ENCODE data around the gene DTNB. TPM values are rescaled to one million over a fixed set of nuclear protein-coding genes. Genes with fewer than 3 reads are reported as not detected.
"Not testable (repeated sequence)": the region's sequence is repeated elsewhere in the genome, so short reads cannot be mapped to it uniquely, and the experiment has no call there.

The DTNB gene
- polyA plus RNA-seq, 1 experiment, result 12.5 TPM

DNA sequence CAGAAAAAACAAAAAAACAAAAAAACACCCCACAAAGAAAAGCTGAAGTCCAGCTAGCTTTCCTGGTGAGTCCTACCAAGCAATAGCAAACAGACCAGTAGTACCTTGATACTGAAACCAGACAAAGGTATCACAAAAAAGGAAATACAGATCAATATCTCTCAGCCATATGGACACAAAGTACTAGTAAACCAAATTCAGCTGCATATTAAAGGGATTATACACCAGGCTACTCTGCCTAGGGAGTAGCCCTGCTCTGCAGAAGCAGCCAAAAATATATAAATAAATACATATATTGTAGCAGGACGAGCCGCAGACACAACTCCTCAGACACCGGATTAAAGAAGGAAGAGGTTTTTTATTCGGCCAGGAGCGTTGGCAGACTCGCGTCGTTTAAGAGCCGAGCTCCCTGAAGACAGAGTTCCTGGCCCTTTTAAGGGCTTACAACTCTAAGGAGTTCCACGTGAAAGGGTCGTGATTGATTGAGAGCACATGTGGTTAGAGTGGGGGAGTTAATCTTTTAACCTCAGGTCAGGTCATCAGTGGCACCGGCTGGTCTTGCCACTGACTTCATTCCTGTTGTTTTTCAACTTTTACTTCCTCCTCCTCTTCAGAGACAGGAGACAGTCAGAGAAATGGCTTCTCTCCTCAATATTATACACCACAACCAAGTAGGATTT lies 38.4 kb upstream of the DTNB start:
- TF ChIP-seq, protein P1, sequence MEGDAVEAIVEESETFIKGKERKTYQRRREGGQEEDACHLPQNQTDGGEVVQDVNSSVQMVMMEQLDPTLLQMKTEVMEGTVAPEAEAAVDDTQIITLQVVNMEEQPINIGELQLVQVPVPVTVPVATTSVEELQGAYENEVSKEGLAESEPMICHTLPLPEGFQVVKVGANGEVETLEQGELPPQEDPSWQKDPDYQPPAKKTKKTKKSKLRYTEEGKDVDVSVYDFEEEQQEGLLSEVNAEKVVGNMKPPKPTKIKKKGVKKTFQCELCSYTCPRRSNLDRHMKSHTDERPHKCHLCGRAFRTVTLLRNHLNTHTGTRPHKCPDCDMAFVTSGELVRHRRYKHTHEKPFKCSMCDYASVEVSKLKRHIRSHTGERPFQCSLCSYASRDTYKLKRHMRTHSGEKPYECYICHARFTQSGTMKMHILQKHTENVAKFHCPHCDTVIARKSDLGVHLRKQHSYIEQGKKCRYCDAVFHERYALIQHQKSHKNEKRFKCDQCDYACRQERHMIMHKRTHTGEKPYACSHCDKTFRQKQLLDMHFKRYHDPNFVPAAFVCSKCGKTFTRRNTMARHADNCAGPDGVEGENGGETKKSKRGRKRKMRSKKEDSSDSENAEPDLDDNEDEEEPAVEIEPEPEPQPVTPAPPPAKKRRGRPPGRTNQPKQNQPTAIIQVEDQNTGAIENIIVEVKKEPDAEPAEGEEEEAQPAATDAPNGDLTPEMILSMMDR (IDR thresholded peaks at IDR 0.05; ENCODE audit: low read depth, low read length), result no peak
- ChIA-PET POLR2A (interaction anchor here (0.6 kb wide), 1 partner anchor 1195 kb away, joined by 3 read pairs; no protein-coding TSS in a partner anchor), CTCF (interaction anchor here (0.9 kb wide), 1 partner anchor 105 kb away, joined by 3 read pairs; no protein-coding TSS in a partner anchor)
- Histone ChIP-seq H3K9me3 (ENCODE audit: control insufficient read depth, insufficient read depth, low read length) (no peaks in the 10 kb centered on the region), H3K4me3 (ENCODE audit: low read depth, low read length) (no peak overlapping the region), H3K27me3 (ENCODE audit: control insufficient read depth, insufficient read depth, low read length) (peaks cover 8% of the 10 kb centered on the region), H3K27ac (ENCODE audit: low read depth, low read length) (no peak overlapping the region)
- DNase-seq (ENCODE audit: low read depth, low spot score), result no peak

GRCh38 chr2:25710750-25711149 lies 37.4 kb upstream of the DTNB start:
- POLR2A ChIA-PET, result no interaction called here
- H3K4me3 ChIP-seq (ENCODE audit: low read depth, low read length), result no peak overlapping the region
- CTCF ChIA-PET, result interaction anchor here (0.9 to 3.8 kb wide), 2 partner anchors 11 to 46 kb away, joined by 4 to 31 read pairs; no protein-coding TSS in a partner anchor
- H3K27ac ChIP-seq (ENCODE audit: low read depth, low read length), result no peak overlapping the region
- no peak for DNase-seq (ENCODE audit: low read depth, low spot score)
- H3K27me3 ChIP-seq (ENCODE audit: control insufficient read depth, insufficient read depth, low read length), result peaks cover 8% of the 10 kb centered on the region
- H3K9me3 ChIP-seq (ENCODE audit: control insufficient read depth, insufficient read depth, low read length), result no peaks in the 10 kb centered on the region
- TF ChIP-seq, protein P1 (IDR thresholded peaks at IDR 0.05; ENCODE audit: low read depth, low read length), result no peak

DNA sequence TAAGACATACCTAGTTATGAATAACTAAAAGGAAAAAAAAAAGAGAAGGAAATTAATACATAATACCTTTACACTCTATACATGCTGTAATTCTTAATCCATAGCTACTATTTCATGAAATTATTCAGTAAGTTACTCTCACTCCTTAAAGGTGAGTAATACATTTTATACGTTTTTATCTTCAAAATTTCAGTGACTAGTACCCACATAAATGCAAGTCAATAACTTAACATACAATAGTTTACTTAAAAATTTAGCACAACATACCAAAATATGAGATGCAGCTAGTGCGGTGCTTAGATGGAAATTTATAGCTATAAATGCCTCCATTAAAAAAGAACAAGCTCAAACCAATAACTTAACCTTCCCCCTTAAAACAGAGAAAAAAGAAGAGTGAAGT lies 36.0 kb upstream of the DTNB start:
- no peaks in the 10 kb centered on the region for H3K9me3 ChIP-seq (ENCODE audit: control insufficient read depth, insufficient read depth, low read length)
- no peak overlapping the region for H3K27ac ChIP-seq (ENCODE audit: low read depth, low read length)
- POLR2A ChIA-PET, result no interaction called here
- DNase-seq (ENCODE audit: low read depth, low spot score), result no peak
- TF ChIP-seq, protein P1 (IDR thresholded peaks at IDR 0.05; ENCODE audit: low read depth, low read length), result no peak
- H3K27me3 ChIP-seq (ENCODE audit: control insufficient read depth, insufficient read depth, low read length), result peaks cover 6% of the 10 kb centered on the region
- CTCF ChIA-PET, result interaction anchor here (3.8 kb wide), 1 partner anchor 9 kb away, joined by 31 read pairs; no protein-coding TSS in a partner anchor
- no peak overlapping the region for H3K4me3 ChIP-seq (ENCODE audit: low read depth, low read length)

- DNase-seq (ENCODE audit: low read depth, low spot score), result no peak
- POLR2A ChIA-PET, result interaction anchor here (0.6 kb wide), 1 partner anchor 405 kb away, joined by 4 read pairs; no protein-coding TSS in a partner anchor
- TF ChIP-seq, protein P1 (IDR thresholded peaks at IDR 0.05; ENCODE audit: low read depth, low read length), result no peak
Observed at GRCh38 chr2:25707927-25708590, 34.7 kb upstream of the DTNB start.

GRCh38 chr2:25705575-25705974 lies 32.2 kb upstream of the DTNB start:
- DNase-seq (ENCODE audit: low read depth, low spot score); CTCF ChIA-PET; H3K9me3 ChIP-seq (ENCODE audit: control insufficient read depth, insufficient read depth, low read length); POLR2A ChIA-PET; H3K4me3 ChIP-seq (ENCODE audit: low read depth, low read length); H3K27me3 ChIP-seq (ENCODE audit: control insufficient read depth, insufficient read depth, low read length); H3K27ac ChIP-seq (ENCODE audit: low read depth, low read length): not testable (repeated sequence)

More at GRCh38 chr2:25707927-25708590, 34.7 kb upstream of the DTNB start:
- Histone ChIP-seq H3K9me3 (ENCODE audit: control insufficient read depth, insufficient read depth, low read length) (no peaks in the 10 kb centered on the region), H3K4me3 (ENCODE audit: low read depth, low read length) (no peak overlapping the region), H3K27ac (ENCODE audit: low read depth, low read length) (no peak overlapping the region), H3K27me3 (ENCODE audit: control insufficient read depth, insufficient read depth, low read length) (no peaks in the 10 kb centered on the region)
- CTCF ChIA-PET, result interaction anchor here (3.8 kb wide), 1 partner anchor 8 kb away, joined by 31 read pairs; no protein-coding TSS in a partner anchor

All from AG04450 (cell line).